ENCODE results near the gene NUP98.
"Not testable (repeated sequence)": the region's sequence is repeated elsewhere in the genome, so short reads cannot be mapped to it uniquely, and the experiment has no call there.

NUP98 gene

GRCh38 chr11:3823762-3824506 is 26.6 kb upstream of the NUP98 start:
- H3K9me3 ChIP-seq (ENCODE audit: low read depth, low read length) = no peaks in the 10 kb centered on the region
- peaks cover 10% of the 10 kb centered on the region; the same call in 1 of the 2 replicates for H3K36me3 ChIP-seq (ENCODE audit: insufficient read depth, low read length)
- no peak overlapping the region for H3K27ac ChIP-seq
- H3K9ac ChIP-seq (ENCODE audit: insufficient read length) = no peak overlapping the region
- TF ChIP-seq FOXP2 (optimal IDR thresholded peaks at IDR 0.05; ENCODE audit: control extremely low read depth, extremely low read length, insufficient read depth) (no peak), EZH2 (IDR thresholded peaks at IDR 0.05) (no peak), POLR2AphosphoS5 (IDR thresholded peaks at IDR 0.05; ENCODE audit: borderline replicate concordance, low read depth, low read length) (no peak)
- no peak overlapping the region for H3K4me3 ChIP-seq
- DNase-seq (ENCODE audit: low read depth, low spot score) = no peak

GRCh38 chr11:3823303-3823702 is 25.9 kb upstream of the NUP98 start:
- Histone ChIP-seq H3K4me3 (no peak overlapping the region), H3K9ac (ENCODE audit: insufficient read length) (no peak overlapping the region), H3K9me3 (ENCODE audit: low read depth, low read length) (no peaks in the 10 kb centered on the region), H3K36me3 (ENCODE audit: insufficient read depth, low read length) (peaks cover 10% of the 10 kb centered on the region; the same call in 1 of the 2 replicates), H3K27ac (no peak overlapping the region)
- TF ChIP-seq POLR2AphosphoS5 (IDR thresholded peaks at IDR 0.05; ENCODE audit: borderline replicate concordance, low read depth, low read length) (no peak), FOXP2 (optimal IDR thresholded peaks at IDR 0.05; ENCODE audit: control extremely low read depth, extremely low read length, insufficient read depth) (no peak), EZH2 (IDR thresholded peaks at IDR 0.05) (no peak)
- no peak for DNase-seq (ENCODE audit: low read depth, low spot score)

- Histone ChIP-seq H3K9me3 (ENCODE audit: low read depth, low read length) (no peaks in the 10 kb centered on the region), H3K9ac (ENCODE audit: insufficient read length) (no peak overlapping the region), H3K4me3 (no peak overlapping the region), H3K27ac (no peak overlapping the region), H3K36me3 (ENCODE audit: insufficient read depth, low read length) (peaks cover 5% of the 10 kb centered on the region; the same call in 1 of the 2 replicates)
- no peak for TF ChIP-seq POLR2AphosphoS5 (IDR thresholded peaks at IDR 0.05; ENCODE audit: borderline replicate concordance, low read depth, low read length)
- no peak for TF ChIP-seq EZH2 (IDR thresholded peaks at IDR 0.05)
- no peak for TF ChIP-seq FOXP2 (optimal IDR thresholded peaks at IDR 0.05; ENCODE audit: control extremely low read depth, extremely low read length, insufficient read depth)
- DNase-seq (ENCODE audit: low read depth, low spot score) = no peak
These were observed 25.0 kb upstream of the NUP98 start for GRCh38 chr11:3822312-3822711.

- Histone ChIP-seq H3K9ac (ENCODE audit: insufficient read length) (no peak overlapping the region), H3K4me3 (no peak overlapping the region), H3K36me3 (ENCODE audit: insufficient read depth, low read length) (0 out of 2 replicates have a peak, but pooled peaks cover 3% of the 10 kb centered on the region), H3K27ac (no peak overlapping the region), H3K9me3 (ENCODE audit: low read depth, low read length) (no peaks in the 10 kb centered on the region)
- no peak for DNase-seq (ENCODE audit: low read depth, low spot score)
- TF ChIP-seq FOXP2 (optimal IDR thresholded peaks at IDR 0.05; ENCODE audit: control extremely low read depth, extremely low read length, insufficient read depth) = no peak
- TF ChIP-seq EZH2 (IDR thresholded peaks at IDR 0.05) = no peak
- TF ChIP-seq POLR2AphosphoS5 (IDR thresholded peaks at IDR 0.05; ENCODE audit: borderline replicate concordance, low read depth, low read length) = no peak
These were observed 23.6 kb upstream of the NUP98 start for GRCh38 chr11:3820971-3821370.

- Histone ChIP-seq H3K9ac (ENCODE audit: insufficient read length) (no peak overlapping the region), H3K27ac (no peak overlapping the region), H3K9me3 (ENCODE audit: low read depth, low read length) (no peaks in the 10 kb centered on the region), H3K4me3 (no peak overlapping the region), H3K36me3 (ENCODE audit: insufficient read depth, low read length) (no peaks in the 10 kb centered on the region)
- no peak for DNase-seq (ENCODE audit: low read depth, low spot score)
- no peak for TF ChIP-seq EZH2 (IDR thresholded peaks at IDR 0.05)
- no peak for TF ChIP-seq FOXP2 (optimal IDR thresholded peaks at IDR 0.05; ENCODE audit: control extremely low read depth, extremely low read length, insufficient read depth)
- TF ChIP-seq POLR2AphosphoS5 (IDR thresholded peaks at IDR 0.05; ENCODE audit: borderline replicate concordance, low read depth, low read length) = no peak
These were observed 19.9 kb upstream of the NUP98 start for GRCh38 chr11:3817181-3817800.

- Histone ChIP-seq H3K9ac (ENCODE audit: insufficient read length) (no peak overlapping the region), H3K9me3 (ENCODE audit: low read depth, low read length) (no peaks in the 10 kb centered on the region), H3K36me3 (ENCODE audit: insufficient read depth, low read length) (no peaks in the 10 kb centered on the region), H3K27ac (no peak overlapping the region), H3K4me3 (no peak overlapping the region)
- TF ChIP-seq POLR2AphosphoS5 (IDR thresholded peaks at IDR 0.05; ENCODE audit: borderline replicate concordance, low read depth, low read length) = no peak
- TF ChIP-seq FOXP2 (optimal IDR thresholded peaks at IDR 0.05; ENCODE audit: control extremely low read depth, extremely low read length, insufficient read depth) = no peak
- TF ChIP-seq EZH2 (IDR thresholded peaks at IDR 0.05) = no peak
- DNase-seq (ENCODE audit: low read depth, low spot score) = no peak
These were observed 19.3 kb upstream of the NUP98 start for GRCh38 chr11:3816673-3817072.

GRCh38 chr11:3815845-3816244 is 18.5 kb upstream of the NUP98 start:
- H3K9ac ChIP-seq (ENCODE audit: insufficient read length) = no peak overlapping the region
- H3K9me3 ChIP-seq (ENCODE audit: low read depth, low read length) = no peaks in the 10 kb centered on the region
- no peak for DNase-seq (ENCODE audit: low read depth, low spot score)
- H3K36me3 ChIP-seq (ENCODE audit: insufficient read depth, low read length) = no peaks in the 10 kb centered on the region
- no peak for TF ChIP-seq POLR2AphosphoS5 (IDR thresholded peaks at IDR 0.05; ENCODE audit: borderline replicate concordance, low read depth, low read length)
- no peak for TF ChIP-seq EZH2 (IDR thresholded peaks at IDR 0.05)
- TF ChIP-seq FOXP2 (optimal IDR thresholded peaks at IDR 0.05; ENCODE audit: control extremely low read depth, extremely low read length, insufficient read depth) = no peak
- no peak overlapping the region for H3K27ac ChIP-seq
- no peak overlapping the region for H3K4me3 ChIP-seq

GRCh38 chr11:3814832-3815231 is 17.5 kb upstream of the NUP98 start:
- not testable (repeated sequence) for H3K9me3 ChIP-seq (ENCODE audit: low read depth, low read length); H3K36me3 ChIP-seq (ENCODE audit: insufficient read depth, low read length); H3K9ac ChIP-seq (ENCODE audit: insufficient read length); H3K4me3 ChIP-seq; DNase-seq (ENCODE audit: low read depth, low spot score); H3K27ac ChIP-seq

Data from SK-N-MC (cell line).